ENCODE measurements around the gene RGS9. TPM values are rescaled to one million over a fixed set of nuclear protein-coding genes. Genes with fewer than 3 reads are reported as not detected.

Gene RGS9
- total and polyA plus RNA-seq, 2 donors (not counting 1 experiment from before 2014, with no cell fraction given), result 1.6 to 1.7 TPM

- Histone ChIP-seq H3K4me1 (ENCODE audit: control insufficient read depth, extremely low read depth, insufficient read depth, low read length) (peaks cover 3% of the 10 kb centered on the region), H3K4me3 (replicated peaks in 1 of 4; ENCODE audit: control extremely low read depth in 1 of 4, insufficient read depth in 1 of 4, low read depth in 3 of 4, low read length in 4 of 4) (no peak overlapping the region), H3K9ac (ENCODE audit: insufficient read depth, low read length) (no peak overlapping the region), H3K27me3 (ENCODE audit: control insufficient read depth, insufficient read depth, low read length) (no peaks in the 10 kb centered on the region), H3K36me3 (ENCODE audit: control insufficient read depth, insufficient read depth, low read length) (no peaks in the 10 kb centered on the region), H3K4me2 (ENCODE audit: extremely low read depth, insufficient read depth, low read length) (no peak overlapping the region), H2AFZ (ENCODE audit: low read length) (no peak overlapping the region), H3K79me2 (ENCODE audit: control insufficient read depth, insufficient read depth, low read length) (no peaks in the 10 kb centered on the region), H3K27ac (ENCODE audit: insufficient read depth, low read length) (no peak overlapping the region), H4K20me1 (ENCODE audit: control insufficient read depth, extremely low read depth, insufficient read depth, low read length) (no peaks in the 10 kb centered on the region), H3K9me3 (ENCODE audit: control insufficient read depth, insufficient read depth, low read depth, low read length) (no peaks in the 10 kb centered on the region)
- DNase-seq (ENCODE audit: low read depth in 2 of 2), result no peak
- no peak for TF ChIP-seq CTCF (conservative IDR thresholded peaks at IDR 0.05 in 1 of 2, IDR thresholded peaks at IDR 0.05 in 1 of 2; ENCODE audit: low read depth in 1 of 2, low read length in 2 of 2)
- TF ChIP-seq EZH2 (IDR thresholded peaks at IDR 0.05; ENCODE audit: low read length, missing control alignments), result no peak
These were observed 23.3 kb downstream of the RGS9 start for GRCh38 chr17:65160516-65160915.

- Histone ChIP-seq H3K79me2 (ENCODE audit: control insufficient read depth, insufficient read depth, low read length) (no peaks in the 10 kb centered on the region), H3K4me1 (ENCODE audit: control insufficient read depth, extremely low read depth, insufficient read depth, low read length) (peaks cover 3% of the 10 kb centered on the region), H3K9ac (ENCODE audit: insufficient read depth, low read length) (no peak overlapping the region), H3K27ac (ENCODE audit: insufficient read depth, low read length) (no peak overlapping the region), H4K20me1 (ENCODE audit: control insufficient read depth, extremely low read depth, insufficient read depth, low read length) (no peaks in the 10 kb centered on the region), H3K27me3 (ENCODE audit: control insufficient read depth, insufficient read depth, low read length) (no peaks in the 10 kb centered on the region), H3K4me3 (replicated peaks in 1 of 4; ENCODE audit: control extremely low read depth in 1 of 4, insufficient read depth in 1 of 4, low read depth in 3 of 4, low read length in 4 of 4) (no peak overlapping the region), H3K36me3 (ENCODE audit: control insufficient read depth, insufficient read depth, low read length) (no peaks in the 10 kb centered on the region), H3K9me3 (ENCODE audit: control insufficient read depth, insufficient read depth, low read depth, low read length) (no peaks in the 10 kb centered on the region), H3K4me2 (ENCODE audit: extremely low read depth, insufficient read depth, low read length) (no peak overlapping the region), H2AFZ (ENCODE audit: low read length) (no peak overlapping the region)
- TF ChIP-seq CTCF (conservative IDR thresholded peaks at IDR 0.05 in 1 of 2, IDR thresholded peaks at IDR 0.05 in 1 of 2; ENCODE audit: low read depth in 1 of 2, low read length in 2 of 2) (no peak), EZH2 (IDR thresholded peaks at IDR 0.05; ENCODE audit: low read length, missing control alignments) (no peak)
- DNase-seq (ENCODE audit: low read depth in 2 of 2), result peak; percentile 38 to 74
These were observed 26.9 kb downstream of the RGS9 start for GRCh38 chr17:65163990-65164495.

GRCh38 chr17:65166787-65167186 lies 29.6 kb downstream of the RGS9 start:
- H3K4me2 ChIP-seq (ENCODE audit: extremely low read depth, insufficient read depth, low read length), result no peak overlapping the region
- H3K27ac ChIP-seq (ENCODE audit: insufficient read depth, low read length), result no peak overlapping the region
- H3K27me3 ChIP-seq (ENCODE audit: control insufficient read depth, insufficient read depth, low read length), result no peaks in the 10 kb centered on the region
- H3K4me1 ChIP-seq (ENCODE audit: control insufficient read depth, extremely low read depth, insufficient read depth, low read length), result peaks cover 3% of the 10 kb centered on the region
- H4K20me1 ChIP-seq (ENCODE audit: control insufficient read depth, extremely low read depth, insufficient read depth, low read length), result no peaks in the 10 kb centered on the region
- no peaks in the 10 kb centered on the region for H3K36me3 ChIP-seq (ENCODE audit: control insufficient read depth, insufficient read depth, low read length)
- no peak overlapping the region for H3K4me3 ChIP-seq (replicated peaks in 1 of 4; ENCODE audit: control extremely low read depth in 1 of 4, insufficient read depth in 1 of 4, low read depth in 3 of 4, low read length in 4 of 4)
- H3K9me3 ChIP-seq (ENCODE audit: control insufficient read depth, insufficient read depth, low read depth, low read length), result no peaks in the 10 kb centered on the region
- H3K79me2 ChIP-seq (ENCODE audit: control insufficient read depth, insufficient read depth, low read length), result no peaks in the 10 kb centered on the region
- peak in 1 of 2 donors; percentile 45 for DNase-seq (ENCODE audit: low read depth in 2 of 2)
- no peak overlapping the region for H2AFZ ChIP-seq (ENCODE audit: low read length)
- TF ChIP-seq CTCF (conservative IDR thresholded peaks at IDR 0.05 in 1 of 2, IDR thresholded peaks at IDR 0.05 in 1 of 2; ENCODE audit: low read depth in 1 of 2, low read length in 2 of 2) (no peak), EZH2 (IDR thresholded peaks at IDR 0.05; ENCODE audit: low read length, missing control alignments) (no peak)
- no peak overlapping the region for H3K9ac ChIP-seq (ENCODE audit: insufficient read depth, low read length)

Measured in fibroblast of lung (primary cell).